ENCODE results near the gene SRGAP1.
"Not testable (repeated sequence)": the region's sequence is repeated elsewhere in the genome, so short reads cannot be mapped to it uniquely, and the experiment has no call there.

SRGAP1 gene

DNA sequence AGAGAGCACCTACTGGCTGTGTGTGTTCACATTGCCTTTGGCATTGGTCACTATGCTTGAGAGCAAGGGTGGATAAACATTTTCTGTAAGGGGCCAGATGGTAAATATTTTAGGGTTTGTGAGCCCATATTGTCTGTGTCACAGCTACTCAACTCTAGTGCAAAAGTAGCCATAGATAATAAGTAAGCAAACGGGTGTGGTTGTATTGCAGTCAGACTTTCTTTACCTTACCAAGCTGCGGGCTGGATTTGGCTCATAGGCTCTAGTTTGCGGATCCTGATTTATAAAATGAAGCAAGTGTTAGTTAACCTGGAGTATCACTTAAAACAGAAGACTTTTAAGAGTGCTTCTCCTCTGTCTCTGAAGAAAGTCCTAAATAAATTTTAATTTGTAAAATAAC is 208.6 kb downstream of the SRGAP1 start:
- no peak for DNase-seq (ENCODE audit: low spot score)

DNA sequence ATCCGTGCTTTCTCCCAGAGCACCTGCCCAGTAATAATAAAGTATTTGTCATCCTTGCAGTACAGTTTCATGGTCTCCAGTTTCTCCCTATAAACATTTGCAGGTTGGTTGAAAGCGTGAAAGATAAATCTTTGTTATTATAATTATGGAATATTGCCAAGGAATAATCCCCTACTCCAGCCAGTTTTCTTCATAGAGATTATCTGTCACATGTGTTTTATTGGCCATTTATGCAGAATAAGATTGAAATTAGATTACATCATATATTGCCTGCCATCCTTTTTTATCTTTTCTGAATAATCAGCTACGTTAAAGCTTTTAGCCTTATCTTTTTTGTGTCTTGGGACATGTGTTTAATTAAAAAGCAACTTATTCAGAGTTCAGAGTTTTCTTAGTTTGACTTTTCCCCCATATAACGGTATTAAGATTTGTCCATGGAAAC is 209.6 kb downstream of the SRGAP1 start:
- no peak for DNase-seq (ENCODE audit: low spot score)

GRCh38 chr12:64056741-64057140 is 212.2 kb downstream of the SRGAP1 start:
- no peak for DNase-seq (ENCODE audit: low spot score)

DNA sequence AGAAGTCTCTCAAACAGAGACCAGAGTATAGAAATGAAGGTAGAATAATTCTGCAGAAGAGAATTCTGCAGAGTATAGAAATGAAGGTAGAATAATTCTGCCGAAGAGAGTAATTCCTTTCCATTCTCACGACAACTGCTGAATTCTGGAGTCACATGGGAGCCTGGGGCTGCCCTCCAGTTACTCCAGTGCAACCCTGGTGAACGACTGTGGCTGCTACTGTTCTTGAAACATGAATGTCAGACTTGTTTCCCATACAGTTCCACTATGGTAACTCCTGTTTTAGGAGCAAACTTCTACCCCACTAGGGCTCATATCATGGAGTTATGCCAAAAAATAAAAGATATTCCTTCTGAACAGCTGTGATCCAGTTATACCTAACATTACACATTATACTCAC is 213.2 kb downstream of the SRGAP1 start:
- no peak for DNase-seq (ENCODE audit: low spot score)

DNA sequence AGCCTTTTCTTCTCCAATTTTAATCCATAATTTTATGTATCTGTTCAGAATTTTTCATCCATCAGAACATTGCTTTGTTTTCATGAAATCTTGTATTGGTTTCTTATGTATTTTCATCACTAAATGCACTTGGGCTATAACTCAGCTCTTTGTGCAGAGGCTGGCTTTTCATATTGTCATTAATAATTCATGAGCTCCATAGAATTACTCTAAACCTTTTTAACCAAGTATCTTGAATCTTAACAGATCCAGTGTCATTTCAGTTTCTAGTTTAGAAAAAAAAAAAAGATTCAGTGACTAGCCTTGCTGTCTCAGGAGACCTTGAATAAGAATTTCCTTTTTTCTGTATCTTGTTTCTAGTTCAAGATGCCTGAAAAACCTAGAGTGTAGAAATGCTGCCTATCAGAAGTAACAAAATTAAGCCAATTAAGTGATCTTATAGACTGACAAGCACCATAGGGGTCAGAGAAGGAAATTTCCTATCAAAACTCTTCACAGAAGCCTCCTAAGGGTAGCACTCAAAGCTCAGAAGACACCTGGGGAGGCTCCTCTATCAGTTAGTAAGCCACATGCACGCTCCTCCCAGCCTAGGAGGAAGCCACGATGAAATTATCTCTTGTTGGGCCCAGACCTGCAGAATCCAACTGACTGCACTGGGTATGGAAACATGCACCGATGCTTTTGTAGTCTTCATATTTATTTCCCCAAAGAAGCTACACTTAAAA is 214.2 kb downstream of the SRGAP1 start:
- DNase-seq (ENCODE audit: low spot score), result no peak

GRCh38 chr12:64059685-64060084 is 215.2 kb downstream of the SRGAP1 start:
- DNase-seq (ENCODE audit: low spot score), result no peak

- DNase-seq (ENCODE audit: low spot score), result no peak
Measured at GRCh38 chr12:64061868-64062375, 217.4 kb downstream of the SRGAP1 start.

GRCh38 chr12:64063121-64063520 is 218.6 kb downstream of the SRGAP1 start:
- DNase-seq (ENCODE audit: low spot score), result no peak

GRCh38 chr12:64064240-64064639 is 219.7 kb downstream of the SRGAP1 start:
- DNase-seq (ENCODE audit: low spot score), result no peak

- no peak for DNase-seq (ENCODE audit: low spot score)
Measured at GRCh38 chr12:64064706-64065105, 220.2 kb downstream of the SRGAP1 start.

GRCh38 chr12:64065881-64066451 is 221.5 kb downstream of the SRGAP1 start:
- no peak for DNase-seq (ENCODE audit: low spot score)

DNA sequence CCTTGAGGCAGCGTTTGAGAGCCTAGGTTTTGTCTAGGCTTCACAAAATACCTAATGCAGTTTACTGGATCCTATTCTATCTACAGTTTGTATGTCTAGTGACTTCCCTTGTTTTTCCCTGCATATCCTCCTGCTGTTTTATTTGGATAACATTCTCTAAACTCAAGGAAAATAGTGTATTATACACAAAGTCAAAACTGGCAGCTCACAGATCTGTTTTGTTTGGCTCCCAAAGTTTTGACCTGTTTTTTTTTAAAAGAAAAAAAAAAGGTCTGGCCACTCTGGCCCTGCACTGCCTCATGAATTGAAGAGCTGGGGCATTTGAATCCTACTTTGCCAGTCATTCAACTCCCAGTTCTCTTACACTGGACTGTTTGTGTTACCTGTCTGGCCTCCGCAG is 222.3 kb downstream of the SRGAP1 start:
- no peak for DNase-seq (ENCODE audit: low spot score)

- DNase-seq (ENCODE audit: low spot score), result no peak
Measured at GRCh38 chr12:64070454-64070853, 226.0 kb downstream of the SRGAP1 start.

DNA sequence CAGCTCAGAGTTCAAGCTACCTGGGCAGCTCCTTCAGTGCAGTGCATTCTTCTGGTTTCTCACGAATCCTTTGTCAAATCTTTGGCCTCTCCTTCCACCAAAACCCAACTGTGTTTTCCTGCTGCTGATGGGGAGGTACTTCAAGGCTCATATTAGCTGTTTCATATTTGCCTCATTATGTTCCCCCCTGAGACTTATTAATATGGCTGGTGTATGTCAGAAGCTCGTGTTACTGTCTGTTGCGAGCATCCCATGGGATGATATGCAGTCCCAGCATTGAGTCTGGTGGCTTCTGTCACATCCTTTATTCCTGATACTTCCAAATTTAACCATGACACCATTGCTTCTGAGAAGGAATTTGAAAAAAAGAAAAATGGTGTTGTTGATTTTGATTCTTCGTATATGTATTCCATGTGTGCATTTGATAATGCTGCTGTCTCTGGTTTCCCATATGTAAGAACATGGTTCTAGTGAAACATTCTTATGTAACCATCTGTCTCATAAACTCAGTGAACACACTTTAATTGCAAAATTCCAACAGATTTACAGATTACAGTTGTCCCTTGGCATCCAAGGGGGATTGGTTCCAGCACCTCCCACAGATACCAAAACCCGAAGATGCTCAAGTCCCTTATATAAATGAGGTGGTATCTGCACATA is 228.5 kb downstream of the SRGAP1 start:
- no peak for DNase-seq (ENCODE audit: low spot score)

DNA sequence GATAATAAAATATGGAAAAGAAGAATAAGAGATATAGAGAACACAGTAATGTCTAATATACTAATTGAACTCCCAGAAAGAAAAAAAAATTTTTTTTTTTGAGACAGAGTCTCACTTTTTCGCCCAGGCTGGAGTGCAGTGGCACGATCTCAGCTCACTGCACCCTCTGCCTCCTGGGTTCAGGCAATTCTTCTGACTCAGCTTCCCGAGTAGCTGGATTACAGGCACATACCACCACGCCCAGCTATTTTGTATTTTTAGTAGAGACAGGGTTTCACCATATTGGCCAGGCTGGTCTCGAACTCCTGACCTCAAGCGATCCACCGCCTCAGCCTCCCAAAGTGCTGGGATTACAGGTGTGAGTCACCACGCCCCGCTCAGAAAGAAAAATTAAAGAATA is 232.1 kb downstream of the SRGAP1 start:
- DNase-seq (ENCODE audit: low spot score), result not testable (repeated sequence)

- DNase-seq (ENCODE audit: low spot score), result no peak
Measured at GRCh38 chr12:64077922-64078321, 233.4 kb downstream of the SRGAP1 start.

GRCh38 chr12:64080319-64081007 is 236.0 kb downstream of the SRGAP1 start:
- no peak for DNase-seq (ENCODE audit: low spot score)

GRCh38 chr12:64081008-64081404 is 236.5 kb downstream of the SRGAP1 start:
- DNase-seq (ENCODE audit: low spot score), result no peak

- DNase-seq (ENCODE audit: low spot score), result no peak
Measured at GRCh38 chr12:64082116-64082515, 237.6 kb downstream of the SRGAP1 start.

DNA sequence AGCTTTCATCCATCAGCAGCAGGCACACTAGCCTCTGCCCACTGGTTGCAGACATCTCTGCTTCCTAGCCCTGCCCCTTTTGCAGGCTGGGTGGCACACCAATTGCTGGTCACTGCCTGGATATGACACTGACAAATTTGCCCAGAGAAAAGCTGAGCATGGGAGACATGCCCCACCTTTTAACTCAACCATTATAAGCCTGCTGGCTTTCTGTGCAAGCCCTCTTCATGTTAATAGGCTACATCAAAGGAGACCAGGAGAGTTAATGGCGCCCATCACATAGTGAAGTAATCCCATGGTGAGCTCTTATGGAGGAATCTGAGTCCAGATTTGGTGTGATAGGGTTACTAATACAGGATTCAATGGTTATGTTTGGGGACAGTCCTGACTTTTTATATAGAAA is 238.4 kb downstream of the SRGAP1 start:
- DNase-seq (ENCODE audit: low spot score), result no peak

DNA sequence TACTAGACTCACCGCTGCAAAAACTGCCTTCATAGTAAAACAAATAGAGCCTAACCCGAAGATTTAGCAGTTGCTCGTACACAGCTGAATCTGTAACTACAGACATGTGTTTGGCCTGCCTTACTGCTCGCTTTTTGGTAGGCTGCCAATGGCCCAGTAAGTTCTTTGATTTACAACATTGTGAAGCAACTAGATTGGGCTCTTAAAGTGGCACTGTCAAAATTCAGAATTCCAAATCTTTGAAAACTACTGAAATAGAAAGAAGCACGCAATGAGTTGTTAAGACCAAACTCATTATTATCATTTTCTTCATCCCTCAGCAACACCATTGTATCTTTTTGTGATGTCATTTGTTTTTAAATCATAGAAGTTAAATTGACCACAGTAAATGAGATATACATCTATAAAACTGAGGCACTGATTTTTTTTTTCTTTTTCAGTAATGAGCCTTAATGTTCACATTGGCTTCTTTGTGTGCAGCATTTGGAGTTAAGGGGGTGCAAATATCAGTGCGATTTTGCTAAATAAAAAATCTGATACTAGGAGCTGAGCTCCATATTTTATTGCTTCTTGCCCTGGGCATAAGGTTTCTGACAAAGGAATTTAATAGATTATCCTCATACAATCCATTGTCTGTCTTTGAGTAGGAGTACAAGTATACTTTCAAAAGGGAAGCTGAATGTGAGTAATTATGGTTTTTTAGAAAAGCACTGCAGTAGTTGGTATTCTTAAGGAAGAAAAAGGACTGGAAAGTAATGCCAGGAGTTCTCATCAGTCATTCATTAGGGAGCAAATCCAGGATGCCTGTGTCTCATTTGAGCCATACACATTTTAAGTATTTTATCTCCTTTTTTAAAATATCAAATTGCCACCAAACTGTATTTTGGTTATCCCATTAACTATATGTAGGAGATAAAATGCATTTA is 239.0 kb downstream of the SRGAP1 start:
- DNase-seq (ENCODE audit: low spot score), result no peak

- DNase-seq (ENCODE audit: low spot score), result no peak
Measured at GRCh38 chr12:64085154-64085553, 240.7 kb downstream of the SRGAP1 start.
